ENCODE data around the gene GPHN.
"Not testable (repeated sequence)": the region's sequence is repeated elsewhere in the genome, so short reads cannot be mapped to it uniquely, and the experiment has no call there.

The GPHN gene

DNA sequence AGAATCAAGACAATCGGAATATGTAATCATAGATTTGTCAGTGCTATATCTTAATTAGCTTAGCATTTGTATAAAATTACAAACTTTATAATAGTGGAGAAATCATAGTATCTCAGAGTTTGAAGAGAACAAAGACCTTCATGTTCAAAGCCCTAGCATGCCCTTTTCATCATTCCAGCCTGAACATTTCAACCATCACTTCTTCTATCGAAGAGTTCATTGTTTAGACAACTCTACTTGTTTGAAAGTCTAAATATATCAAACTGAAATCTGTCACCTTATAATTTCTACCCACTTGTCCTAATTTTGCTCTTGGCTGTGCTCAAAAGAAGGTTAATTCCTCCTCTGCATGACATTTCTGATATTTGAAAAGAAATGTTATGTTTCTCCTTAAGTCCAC, 325.9 kb downstream of the GPHN start:
- ATAC-seq = no peak
- Mint-ChIP-seq H3K4me3 (no peak overlapping the region), H3K27me3 (no peaks in the 10 kb centered on the region), H3K27ac (no peak overlapping the region), H3K9me3 (peaks cover 5 to 10% of the 10 kb centered on the region in 2 donors), H3K4me1 (no peaks in the 10 kb centered on the region)
- DNase-seq = no peak

DNA sequence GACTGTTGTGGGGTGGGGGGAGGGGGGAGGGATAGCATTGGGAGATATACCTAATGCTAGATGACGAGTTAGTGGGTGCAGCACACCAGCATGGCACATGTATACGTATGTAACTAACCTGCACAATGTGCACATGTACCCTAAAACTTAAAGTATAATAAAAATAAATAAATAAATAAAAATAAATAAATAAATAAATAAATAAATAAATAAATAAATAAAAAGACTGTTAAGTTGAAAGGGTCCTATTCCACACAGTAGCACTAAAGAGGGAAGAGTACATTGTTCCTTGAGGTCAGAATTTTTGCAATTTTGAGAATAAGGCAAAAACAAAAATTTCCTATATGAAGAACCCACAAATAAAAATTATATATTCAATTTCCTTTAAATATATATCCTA, 329.5 kb downstream of the GPHN start:
- not testable (repeated sequence) for H3K4me1 Mint-ChIP-seq, H3K4me3 Mint-ChIP-seq, H3K9me3 Mint-ChIP-seq, H3K27me3 Mint-ChIP-seq, H3K27ac Mint-ChIP-seq, DNase-seq, ATAC-seq

DNA sequence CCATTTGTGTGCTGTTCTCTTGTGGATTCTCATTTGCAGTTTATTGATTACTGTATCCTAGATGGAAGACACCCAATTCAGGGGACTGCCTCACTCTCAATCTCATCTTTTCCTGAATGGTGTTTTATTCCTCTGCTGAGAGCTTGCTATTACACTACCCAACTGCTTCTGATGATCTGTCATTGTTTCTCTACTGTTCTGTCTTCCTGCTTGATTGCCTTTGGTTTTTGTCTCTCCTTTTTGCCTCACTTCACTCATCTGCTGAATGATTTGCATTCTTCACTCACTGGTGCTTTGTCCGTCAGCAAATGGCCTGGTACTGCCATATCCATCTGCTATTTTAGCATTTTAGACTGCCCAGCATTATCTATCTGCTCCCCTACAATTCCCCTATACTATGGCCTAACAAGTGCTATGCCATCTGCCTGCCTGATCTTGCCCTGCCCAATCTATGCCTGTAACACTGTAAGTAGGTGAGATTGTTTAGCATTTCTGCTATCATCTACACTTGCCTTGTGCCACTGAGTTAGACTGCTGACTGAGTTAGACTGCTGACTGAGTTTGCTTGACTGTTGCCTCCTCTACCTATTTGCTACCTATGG, 335.1 kb downstream of the GPHN start:
- ATAC-seq (no peak), DNase-seq (no peak)
- H3K27me3 Mint-ChIP-seq = no peaks in the 10 kb centered on the region
- peak overlapping the region in 1 of 2 donors; percentile 28 for H3K27ac Mint-ChIP-seq
- H3K9me3 Mint-ChIP-seq = no peaks in the 10 kb centered on the region
- H3K4me3 Mint-ChIP-seq = no peak overlapping the region
- H3K4me1 Mint-ChIP-seq = no peaks in the 10 kb centered on the region

DNA sequence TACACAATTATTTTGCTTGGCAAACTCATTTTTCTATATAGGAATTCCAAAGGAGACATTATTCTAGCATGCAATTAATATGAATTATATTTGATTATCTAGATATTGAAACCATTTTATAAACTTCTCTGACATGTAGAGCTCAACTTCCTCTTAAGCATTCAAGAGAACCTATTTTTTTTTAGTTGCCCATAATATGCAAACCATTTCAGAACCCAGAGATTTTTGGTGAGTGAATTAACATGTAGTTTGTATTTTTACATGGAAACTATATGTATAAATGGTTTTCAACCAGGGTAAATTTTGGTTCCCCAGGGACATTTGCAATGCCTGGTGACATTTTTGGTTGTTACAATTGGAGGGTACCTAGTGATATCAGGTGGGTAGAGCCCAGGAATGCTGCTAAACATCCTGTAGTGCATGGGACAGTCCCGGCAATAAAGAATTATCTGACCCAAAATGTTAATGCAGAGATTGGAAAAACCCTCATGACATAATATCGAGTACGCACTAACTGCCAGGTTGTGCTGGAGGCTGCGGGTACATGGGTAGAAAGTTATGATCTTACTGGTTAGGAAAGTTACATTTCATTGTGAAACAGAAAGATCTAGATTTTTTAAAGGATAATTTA, 342.4 kb downstream of the GPHN start:
- Mint-ChIP-seq H3K4me1 (no peaks in the 10 kb centered on the region), H3K4me3 (no peak overlapping the region), H3K27me3 (no peaks in the 10 kb centered on the region), H3K27ac (no peak overlapping the region), H3K9me3 (no peaks in the 10 kb centered on the region)
- ATAC-seq (no peak), DNase-seq (no peak)

DNA sequence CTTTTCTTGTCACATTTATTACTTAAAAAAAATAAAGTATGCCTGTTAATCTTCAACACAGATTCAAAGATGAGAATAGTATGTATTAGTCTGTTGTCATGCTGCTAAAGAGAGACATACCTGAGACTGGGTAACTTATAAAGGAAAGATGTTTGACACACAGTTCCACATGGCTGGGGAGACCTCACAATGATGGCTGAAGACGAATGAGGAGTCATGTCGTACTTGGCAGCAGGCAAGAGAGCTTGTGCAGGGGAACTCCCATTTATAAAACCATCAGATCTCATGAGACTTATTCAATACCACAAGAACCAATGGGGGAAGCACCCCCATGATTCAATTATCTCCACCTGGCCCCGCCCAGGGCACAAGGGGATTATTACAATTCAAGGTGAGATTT, 345.4 kb downstream of the GPHN start:
- H3K27ac Mint-ChIP-seq = no peak overlapping the region
- no peaks in the 10 kb centered on the region for H3K27me3 Mint-ChIP-seq
- peaks cover 4 to 6% of the 10 kb centered on the region in 2 donors for H3K9me3 Mint-ChIP-seq
- no peaks in the 10 kb centered on the region for H3K4me1 Mint-ChIP-seq
- H3K4me3 Mint-ChIP-seq = no peak overlapping the region
- DNase-seq (no peak), ATAC-seq (no peak)

DNA sequence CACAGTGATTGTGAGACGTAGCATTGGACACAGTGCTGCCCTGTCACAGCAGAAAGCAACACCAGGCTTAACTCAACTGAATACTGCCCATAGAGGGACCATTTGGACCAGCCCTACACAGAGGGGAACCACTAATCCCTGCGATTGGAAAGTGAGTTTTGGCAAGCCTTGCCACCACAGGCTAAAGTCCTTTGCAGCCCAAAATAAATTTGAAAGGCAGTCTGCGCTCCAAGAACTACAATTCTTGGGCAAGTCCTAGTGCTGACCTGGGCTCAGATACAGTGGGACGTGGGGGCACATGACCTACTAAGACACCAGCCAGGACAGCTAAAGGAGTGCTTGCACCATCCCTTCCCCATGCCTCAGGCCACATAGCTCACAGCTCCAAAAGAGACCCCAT, 349.9 kb downstream of the GPHN start:
- Mint-ChIP-seq H3K4me1 (no peaks in the 10 kb centered on the region), H3K4me3 (no peak overlapping the region), H3K27me3 (no peaks in the 10 kb centered on the region), H3K27ac (no peak overlapping the region), H3K9me3 (peaks cover 36 to 38% of the 10 kb centered on the region in 2 donors)
- DNase-seq = no peak
- ATAC-seq = no peak

DNA sequence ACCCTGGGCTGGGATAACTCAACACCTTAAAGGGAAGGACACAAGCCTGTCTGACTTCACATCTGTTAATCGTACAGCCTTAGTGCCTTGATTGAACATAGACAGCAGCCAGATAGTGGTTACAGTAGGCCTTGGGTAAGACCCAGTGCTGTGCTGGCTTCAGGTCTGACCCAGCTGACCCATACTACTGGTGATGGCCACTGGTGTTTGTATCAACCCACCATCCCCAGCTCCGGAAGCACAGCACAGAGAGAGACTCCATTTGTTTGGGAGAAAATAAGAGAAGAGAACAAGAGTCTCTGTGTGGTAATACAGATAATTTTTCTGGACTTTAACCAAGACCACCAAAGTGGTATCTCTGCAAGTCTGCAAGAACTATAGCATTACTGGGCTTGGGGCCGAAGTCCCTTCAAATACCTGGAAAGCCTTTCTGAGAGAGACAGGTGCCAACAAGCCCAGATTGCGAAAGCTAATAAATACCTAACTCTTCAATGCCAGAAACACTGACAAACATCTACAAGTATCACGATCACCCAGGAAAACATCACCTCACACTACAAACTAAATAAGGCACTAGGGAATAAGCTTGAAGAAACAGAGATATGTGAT, 351.2 kb downstream of the GPHN start:
- DNase-seq (no peak), ATAC-seq (no peak)
- no peaks in the 10 kb centered on the region for H3K27me3 Mint-ChIP-seq
- H3K4me3 Mint-ChIP-seq = no peak overlapping the region
- H3K4me1 Mint-ChIP-seq = no peaks in the 10 kb centered on the region
- peak overlapping the region in 1 of 2 donors; percentile 10 for H3K27ac Mint-ChIP-seq
- peaks cover 38 to 42% of the 10 kb centered on the region in 2 donors for H3K9me3 Mint-ChIP-seq

DNA sequence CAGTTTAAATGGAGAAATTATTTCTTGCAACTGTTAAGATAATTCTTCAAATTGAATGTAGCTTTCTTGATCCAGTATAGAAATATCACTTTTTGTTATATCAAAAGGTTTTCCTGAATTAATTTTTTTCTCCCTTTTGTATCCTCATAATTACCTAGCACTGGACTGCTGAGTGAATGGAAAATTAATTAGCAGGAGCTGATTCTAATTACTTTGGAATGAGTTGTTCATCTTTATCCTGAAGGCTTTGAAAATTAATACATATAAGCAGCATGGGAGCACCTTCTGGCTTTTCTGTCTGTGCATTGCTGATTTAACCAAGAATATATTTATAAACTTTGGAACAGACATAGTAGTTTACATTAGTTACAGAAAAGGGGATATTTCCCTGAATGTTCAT, 373.6 kb downstream of the GPHN start:
- H3K27ac Mint-ChIP-seq = no peak overlapping the region
- no peak for ATAC-seq
- no peaks in the 10 kb centered on the region for H3K4me1 Mint-ChIP-seq
- DNase-seq = no peak
- H3K4me3 Mint-ChIP-seq = no peak overlapping the region
- peaks cover 25% of the 10 kb centered on the region in 2 donors for H3K9me3 Mint-ChIP-seq
- H3K27me3 Mint-ChIP-seq = no peaks in the 10 kb centered on the region

DNA sequence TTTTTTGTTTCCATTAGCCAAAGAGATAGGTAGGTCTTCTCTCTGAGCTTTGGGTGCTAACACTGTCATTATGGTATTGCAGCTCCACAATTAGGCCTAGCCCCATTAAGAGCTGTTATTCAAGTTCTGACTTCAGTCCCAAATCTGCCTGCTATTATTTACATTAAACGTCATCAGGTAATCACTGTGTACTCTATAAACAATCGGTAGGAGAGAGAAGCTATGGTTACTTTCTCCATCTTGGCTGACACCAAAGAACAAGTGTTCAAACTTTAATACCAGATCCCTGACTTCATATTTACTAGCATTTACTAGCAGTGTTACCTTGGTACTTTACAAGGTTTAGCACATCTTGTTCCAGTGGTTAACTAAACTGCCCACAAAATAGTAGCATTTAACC, 376.2 kb downstream of the GPHN start:
- no peaks in the 10 kb centered on the region for H3K27me3 Mint-ChIP-seq
- no peaks in the 10 kb centered on the region for H3K4me1 Mint-ChIP-seq
- H3K9me3 Mint-ChIP-seq = peaks cover 30 to 31% of the 10 kb centered on the region in 2 donors
- ATAC-seq (no peak), DNase-seq (no peak)
- no peak overlapping the region for H3K27ac Mint-ChIP-seq
- H3K4me3 Mint-ChIP-seq = no peak overlapping the region

DNA sequence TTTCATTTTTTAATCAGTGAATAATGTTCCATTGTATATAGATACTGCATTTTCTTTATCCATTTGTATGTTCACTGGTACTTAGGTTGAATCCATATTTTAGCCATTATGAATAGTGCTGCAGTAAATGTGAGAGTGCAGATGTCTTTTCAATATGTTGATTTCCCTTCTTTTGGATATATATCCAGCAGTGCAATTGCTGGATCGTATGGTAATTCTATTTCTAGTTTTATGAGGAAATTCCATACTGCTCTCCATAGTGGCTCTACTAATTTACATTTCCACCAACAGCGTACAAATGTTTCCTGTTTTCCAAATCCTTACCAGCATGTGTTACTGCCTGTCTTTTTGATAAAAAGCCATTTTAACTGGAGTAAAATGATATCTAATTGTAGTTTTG, 392.8 kb downstream of the GPHN start:
- Mint-ChIP-seq H3K9me3 (peaks cover 29 to 37% of the 10 kb centered on the region in 2 donors), H3K4me1 (no peaks in the 10 kb centered on the region), H3K27me3 (no peaks in the 10 kb centered on the region), H3K4me3 (no peak overlapping the region), H3K27ac (no peak overlapping the region)
- ATAC-seq (no peak), DNase-seq (no peak)

DNA sequence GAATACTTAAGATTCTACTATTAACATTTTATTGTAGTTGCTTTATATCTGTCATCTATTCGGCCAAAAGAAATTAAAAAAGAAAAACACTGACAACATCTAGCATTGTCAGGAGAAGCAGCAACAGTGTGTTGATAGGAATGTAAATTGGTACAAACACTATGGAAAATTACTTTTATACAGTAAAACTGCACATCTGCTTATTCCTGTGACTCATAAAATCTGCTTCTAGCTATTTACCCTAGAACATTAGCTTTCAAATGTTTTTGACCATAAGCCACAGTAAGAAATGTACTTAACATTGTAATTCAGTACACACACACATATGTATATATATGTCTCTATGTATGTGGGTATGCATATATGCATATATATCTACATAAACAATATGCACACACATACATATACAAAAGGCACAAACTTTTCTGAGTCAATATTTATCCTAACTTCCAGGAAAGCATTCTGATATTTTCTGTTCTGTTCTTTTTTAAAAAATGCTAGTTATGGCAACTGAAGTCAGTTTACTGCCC, 402.4 kb downstream of the GPHN start:
- no peak overlapping the region for H3K27ac Mint-ChIP-seq
- peaks cover 3 to 6% of the 10 kb centered on the region in 2 donors for H3K9me3 Mint-ChIP-seq
- ATAC-seq (no peak), DNase-seq (no peak)
- no peaks in the 10 kb centered on the region for H3K27me3 Mint-ChIP-seq
- no peaks in the 10 kb centered on the region for H3K4me1 Mint-ChIP-seq
- H3K4me3 Mint-ChIP-seq = no peak overlapping the region

DNA sequence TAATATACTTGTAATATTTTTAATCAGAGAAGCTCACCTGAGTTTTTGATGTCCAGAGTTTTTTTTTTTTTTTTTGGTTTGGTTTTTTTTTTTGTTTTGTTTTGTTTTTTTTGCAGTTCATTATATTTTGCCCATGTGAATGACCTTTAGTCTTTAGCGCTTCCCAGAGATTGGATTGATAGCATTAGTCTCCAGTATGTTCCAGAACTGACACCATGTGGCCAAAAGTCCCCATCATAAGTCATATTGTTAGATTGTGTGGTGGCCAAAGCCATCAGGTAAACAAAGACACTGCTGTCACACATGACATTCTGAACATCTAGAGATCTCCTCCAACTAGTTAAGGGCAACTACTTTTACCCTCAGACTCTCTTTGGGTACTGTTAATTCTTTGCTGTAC, 408.5 kb downstream of the GPHN start:
- ATAC-seq = no peak

DNA sequence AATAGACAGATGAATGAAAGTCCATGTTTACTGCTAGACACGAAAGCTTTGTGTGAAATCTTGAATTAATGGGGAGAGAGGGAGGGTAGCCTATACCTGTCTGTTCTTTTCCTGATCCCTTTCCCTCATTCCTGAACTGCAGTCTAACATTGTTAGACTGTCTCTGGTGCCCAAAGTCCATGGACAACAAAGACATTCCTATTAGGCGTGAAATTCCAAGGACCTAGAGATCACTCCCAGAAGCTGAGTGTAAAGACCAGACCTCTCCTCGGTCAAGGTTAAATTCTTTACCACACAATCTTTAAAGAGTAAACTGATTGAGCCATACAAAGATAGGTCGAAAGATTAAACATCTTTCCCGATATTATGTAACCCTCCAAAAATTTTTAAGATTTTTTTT, 410.6 kb downstream of the GPHN start:
- no peak for DNase-seq
- H3K9me3 Mint-ChIP-seq = peaks cover 0 to 6% of the 10 kb centered on the region in 2 donors
- no peaks in the 10 kb centered on the region for H3K27me3 Mint-ChIP-seq
- H3K4me1 Mint-ChIP-seq = no peaks in the 10 kb centered on the region
- ATAC-seq = no peak
- no peak overlapping the region for H3K4me3 Mint-ChIP-seq
- no peak overlapping the region for H3K27ac Mint-ChIP-seq

More for the DNA sequence above, 408.5 kb downstream of the GPHN start:
- no peak overlapping the region for H3K4me3 Mint-ChIP-seq
- no peaks in the 10 kb centered on the region for H3K4me1 Mint-ChIP-seq
- no peak overlapping the region for H3K27ac Mint-ChIP-seq
- peaks cover 0 to 3% of the 10 kb centered on the region in 2 donors for H3K9me3 Mint-ChIP-seq
- H3K27me3 Mint-ChIP-seq = no peaks in the 10 kb centered on the region
- DNase-seq = no peak

DNA sequence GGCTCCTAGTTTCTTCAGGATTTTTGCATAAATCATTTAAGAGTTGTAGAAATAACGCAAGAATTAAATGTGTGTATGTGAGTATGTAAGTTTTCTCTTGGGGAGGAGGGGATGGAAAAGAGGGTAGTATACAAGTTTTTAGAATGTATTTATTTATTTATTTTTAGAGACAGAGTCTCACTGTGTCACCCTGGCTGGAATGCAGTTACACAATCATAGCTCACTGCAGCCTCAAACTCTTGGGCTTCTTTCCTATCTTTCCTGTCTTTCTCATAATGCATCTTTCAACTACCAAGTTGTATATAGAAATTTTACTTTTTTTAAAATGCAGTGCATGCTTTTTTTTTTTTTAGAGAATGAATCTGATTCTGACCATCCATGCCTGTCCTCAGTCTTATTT, 412.2 kb downstream of the GPHN start:
- Mint-ChIP-seq H3K4me1 (no peaks in the 10 kb centered on the region), H3K9me3 (peaks cover 0 to 6% of the 10 kb centered on the region in 2 donors), H3K27me3 (no peaks in the 10 kb centered on the region), H3K4me3 (no peak overlapping the region), H3K27ac (no peak overlapping the region)
- ATAC-seq (no peak), DNase-seq (no peak)

DNA sequence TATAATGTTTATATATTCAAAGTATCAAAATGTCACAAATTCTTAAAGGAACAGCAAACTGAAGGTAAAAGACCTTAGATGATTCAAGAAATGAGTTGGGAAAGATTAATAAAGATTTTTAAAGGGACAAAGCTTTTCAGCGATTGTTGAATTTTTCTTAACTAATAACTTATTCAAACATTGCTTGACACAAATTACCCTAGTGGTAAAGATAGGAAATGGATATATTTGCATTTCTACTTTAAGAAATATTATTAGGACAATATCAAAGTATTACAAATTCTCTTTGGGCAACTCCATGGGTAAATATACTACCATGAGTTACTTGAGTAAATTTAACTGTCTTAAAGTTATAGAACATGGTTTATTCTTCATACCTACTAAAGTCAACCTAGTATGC, 415.3 kb downstream of the GPHN start:
- ATAC-seq (no peak), DNase-seq (no peak)
- H3K4me3 Mint-ChIP-seq = no peak overlapping the region
- H3K9me3 Mint-ChIP-seq = peaks cover under 1 to 16% of the 10 kb centered on the region in 2 donors
- H3K27me3 Mint-ChIP-seq = no peaks in the 10 kb centered on the region
- H3K27ac Mint-ChIP-seq = no peak overlapping the region
- no peaks in the 10 kb centered on the region for H3K4me1 Mint-ChIP-seq

DNA sequence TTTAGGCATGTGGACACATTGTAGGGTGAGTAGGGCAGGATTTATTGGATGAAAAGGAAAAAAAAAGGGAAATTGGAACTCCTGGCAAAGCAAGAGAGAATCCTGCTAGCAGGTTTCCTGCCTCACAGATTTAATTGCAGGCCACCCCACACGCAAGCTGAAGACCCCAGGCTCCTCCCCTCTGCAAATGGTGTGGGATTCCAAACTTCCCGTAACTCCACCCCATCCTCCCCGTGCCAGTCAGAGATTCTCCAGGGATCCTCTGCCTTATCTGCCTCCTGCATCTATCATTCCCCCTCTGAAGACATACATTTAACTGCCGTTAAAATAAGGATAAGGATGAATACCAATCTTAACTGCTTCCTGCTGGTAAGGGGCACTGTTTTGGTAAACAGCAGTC, 431.5 kb downstream of the GPHN start:
- H3K4me3 Mint-ChIP-seq = no peak overlapping the region
- no peak for ATAC-seq
- no peak for DNase-seq
- peaks cover 24 to 34% of the 10 kb centered on the region in 2 donors for H3K9me3 Mint-ChIP-seq
- H3K4me1 Mint-ChIP-seq = no peaks in the 10 kb centered on the region
- no peak overlapping the region for H3K27ac Mint-ChIP-seq
- no peaks in the 10 kb centered on the region for H3K27me3 Mint-ChIP-seq

All from stimulated activated naive CD8-positive, alpha-beta T cell treated with anti-CD3 and anti-CD28 coated beads, Interleukin-15, amount 100 ng/mL, for 72 hours (primary cell).